ENCODE results near the gene SLC35E4. TPM values are rescaled to one million over a fixed set of nuclear protein-coding genes. Genes with fewer than 3 reads are reported as not detected.
A peak's percentile ranks its signal among the peaks of the same experiment; 100 is the strongest.

The SLC35E4 gene
- total RNA-seq, 1 experiment from 2014 or later, result 5.3 TPM

DNA sequence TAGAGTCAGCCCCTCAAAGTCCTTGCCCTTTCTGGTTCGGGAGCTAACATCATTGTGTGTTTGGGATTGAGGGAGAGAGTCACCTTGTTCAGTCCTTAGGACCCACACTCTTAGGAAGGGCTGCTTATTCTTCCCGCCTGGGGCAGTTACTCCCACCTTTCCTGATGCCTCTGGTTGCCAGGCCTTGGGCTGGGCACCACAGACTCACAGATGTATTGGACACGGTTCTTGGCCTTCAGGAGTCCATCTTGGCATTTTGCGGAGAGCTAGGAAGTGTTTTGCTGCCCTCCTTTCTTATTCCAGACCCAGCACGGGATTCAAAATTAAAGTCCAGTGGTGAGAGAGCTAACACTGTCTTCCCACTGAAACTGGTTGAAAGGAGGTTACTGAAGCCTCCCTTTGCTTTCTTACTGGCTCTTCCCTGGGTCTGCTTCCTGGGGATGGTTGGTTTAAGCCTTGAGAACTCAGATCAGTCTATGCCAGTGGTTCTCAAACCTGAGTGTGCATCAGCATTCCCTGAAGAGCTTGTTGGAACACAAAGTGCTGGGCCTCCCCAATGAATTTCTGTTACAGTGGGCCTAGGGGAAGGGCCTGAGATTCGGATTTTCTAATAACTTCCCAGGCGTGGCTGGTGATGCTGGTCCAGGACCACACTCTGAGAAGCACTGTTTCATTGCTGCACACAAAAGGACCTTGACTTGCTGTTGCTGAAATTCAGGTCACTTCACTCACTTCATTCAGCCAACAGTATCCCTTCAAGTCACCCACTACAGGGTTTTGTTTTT is 60.5 kb downstream of the SLC35E4 start:
- no peaks in the 10 kb centered on the region for H3K9me3 Mint-ChIP-seq
- no peaks in the 10 kb centered on the region for H3K36me3 Mint-ChIP-seq
- H3K4me1 Mint-ChIP-seq, result peaks cover 12% of the 10 kb centered on the region
- DNase-seq (ENCODE audit: low spot score) (no peak), ATAC-seq (no peak)
- peaks cover 27% of the 10 kb centered on the region for H3K27me3 Mint-ChIP-seq (ENCODE audit: low read depth)
- TF ChIP-seq, protein P1, sequence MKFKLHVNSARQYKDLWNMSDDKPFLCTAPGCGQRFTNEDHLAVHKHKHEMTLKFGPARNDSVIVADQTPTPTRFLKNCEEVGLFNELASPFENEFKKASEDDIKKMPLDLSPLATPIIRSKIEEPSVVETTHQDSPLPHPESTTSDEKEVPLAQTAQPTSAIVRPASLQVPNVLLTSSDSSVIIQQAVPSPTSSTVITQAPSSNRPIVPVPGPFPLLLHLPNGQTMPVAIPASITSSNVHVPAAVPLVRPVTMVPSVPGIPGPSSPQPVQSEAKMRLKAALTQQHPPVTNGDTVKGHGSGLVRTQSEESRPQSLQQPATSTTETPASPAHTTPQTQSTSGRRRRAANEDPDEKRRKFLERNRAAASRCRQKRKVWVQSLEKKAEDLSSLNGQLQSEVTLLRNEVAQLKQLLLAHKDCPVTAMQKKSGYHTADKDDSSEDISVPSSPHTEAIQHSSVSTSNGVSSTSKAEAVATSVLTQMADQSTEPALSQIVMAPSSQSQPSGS (CRISPR knock-in tag; IDR thresholded peaks at IDR 0.05; ENCODE audit: borderline replicate concordance, low read depth), result no peak
- TF ChIP-seq MYBL2 (CRISPR knock-in tag; IDR thresholded peaks at IDR 0.05), result no peak
- no peak for TF ChIP-seq TEAD1 (CRISPR knock-in tag; IDR thresholded peaks at IDR 0.05)
- no peak for TF ChIP-seq RELA (CRISPR knock-in tag; IDR thresholded peaks at IDR 0.05; ENCODE audit: borderline replicate concordance)
- TF ChIP-seq ZNF671 (CRISPR knock-in tag; IDR thresholded peaks at IDR 0.05), result no peak
- TF ChIP-seq, protein P2, sequence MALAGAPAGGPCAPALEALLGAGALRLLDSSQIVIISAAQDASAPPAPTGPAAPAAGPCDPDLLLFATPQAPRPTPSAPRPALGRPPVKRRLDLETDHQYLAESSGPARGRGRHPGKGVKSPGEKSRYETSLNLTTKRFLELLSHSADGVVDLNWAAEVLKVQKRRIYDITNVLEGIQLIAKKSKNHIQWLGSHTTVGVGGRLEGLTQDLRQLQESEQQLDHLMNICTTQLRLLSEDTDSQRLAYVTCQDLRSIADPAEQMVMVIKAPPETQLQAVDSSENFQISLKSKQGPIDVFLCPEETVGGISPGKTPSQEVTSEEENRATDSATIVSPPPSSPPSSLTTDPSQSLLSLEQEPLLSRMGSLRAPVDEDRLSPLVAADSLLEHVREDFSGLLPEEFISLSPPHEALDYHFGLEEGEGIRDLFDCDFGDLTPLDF (CRISPR knock-in tag; IDR thresholded peaks at IDR 0.05), result no peak
- no peak for TF ChIP-seq GTF2I (CRISPR knock-in tag; conservative IDR thresholded peaks at IDR 0.05)
- no peak for TF ChIP-seq NFYB (CRISPR knock-in tag; conservative IDR thresholded peaks at IDR 0.05; ENCODE audit: low read depth)
- TF ChIP-seq, protein P3, sequence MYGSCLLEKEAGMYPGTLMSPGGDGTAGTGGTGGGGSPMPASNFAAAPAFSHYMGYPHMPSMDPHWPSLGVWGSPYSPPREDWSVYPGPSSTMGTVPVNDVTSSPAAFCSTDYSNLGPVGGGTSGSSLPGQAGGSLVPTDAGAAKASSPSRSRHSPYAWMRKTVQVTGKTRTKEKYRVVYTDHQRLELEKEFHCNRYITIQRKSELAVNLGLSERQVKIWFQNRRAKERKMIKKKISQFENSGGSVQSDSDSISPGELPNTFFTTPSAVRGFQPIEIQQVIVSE (CRISPR knock-in tag; IDR thresholded peaks at IDR 0.05; ENCODE audit: borderline replicate concordance), result no peak
- TF ChIP-seq, protein P4, sequence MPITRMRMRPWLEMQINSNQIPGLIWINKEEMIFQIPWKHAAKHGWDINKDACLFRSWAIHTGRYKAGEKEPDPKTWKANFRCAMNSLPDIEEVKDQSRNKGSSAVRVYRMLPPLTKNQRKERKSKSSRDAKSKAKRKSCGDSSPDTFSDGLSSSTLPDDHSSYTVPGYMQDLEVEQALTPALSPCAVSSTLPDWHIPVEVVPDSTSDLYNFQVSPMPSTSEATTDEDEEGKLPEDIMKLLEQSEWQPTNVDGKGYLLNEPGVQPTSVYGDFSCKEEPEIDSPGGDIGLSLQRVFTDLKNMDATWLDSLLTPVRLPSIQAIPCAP (CRISPR knock-in tag; IDR thresholded peaks at IDR 0.05), result no peak
- no peak for TF ChIP-seq FOXK1 (CRISPR knock-in tag; IDR thresholded peaks at IDR 0.05)
- no peak for TF ChIP-seq ZNF396 (CRISPR knock-in tag; IDR thresholded peaks at IDR 0.05; ENCODE audit: borderline replicate concordance)
- TF ChIP-seq, protein P5, sequence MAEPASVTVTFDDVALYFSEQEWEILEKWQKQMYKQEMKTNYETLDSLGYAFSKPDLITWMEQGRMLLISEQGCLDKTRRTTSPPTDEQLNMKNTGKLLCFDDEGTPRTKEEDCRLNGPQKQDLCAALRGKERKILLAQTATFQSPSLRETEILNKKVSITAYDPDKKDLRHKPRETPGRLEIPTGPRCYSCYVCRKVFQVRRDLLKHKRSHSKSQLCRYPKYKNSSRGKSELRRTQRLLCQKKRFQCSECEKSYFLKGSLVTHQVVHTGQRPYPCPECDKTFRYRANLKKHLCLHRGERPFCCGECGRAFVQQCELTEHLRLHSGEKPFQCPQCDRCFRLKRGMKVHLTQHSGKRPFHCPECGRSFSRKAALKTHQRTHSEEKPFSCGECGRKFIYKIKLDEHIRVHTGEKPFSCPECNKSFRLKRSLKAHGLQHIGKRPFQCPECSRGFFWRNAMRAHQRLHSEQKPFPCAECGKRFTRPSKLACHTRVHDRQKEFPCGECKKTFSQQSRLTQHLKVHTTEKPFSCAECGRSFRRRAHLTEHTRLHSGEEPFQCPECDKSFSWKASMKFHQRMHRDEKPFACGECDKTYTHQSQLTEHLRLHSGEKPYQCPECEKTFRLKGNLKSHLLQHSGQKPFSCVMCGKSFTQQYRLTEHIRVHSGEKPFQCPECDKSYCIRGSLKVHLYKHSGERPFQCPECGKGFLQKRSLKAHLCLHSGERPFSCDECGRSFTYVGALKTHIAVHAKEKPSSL (CRISPR knock-in tag; conservative IDR thresholded peaks at IDR 0.05), result no peak
- no peak for TF ChIP-seq NR2C2 (CRISPR knock-in tag; IDR thresholded peaks at IDR 0.05)
- TF ChIP-seq, protein P6, sequence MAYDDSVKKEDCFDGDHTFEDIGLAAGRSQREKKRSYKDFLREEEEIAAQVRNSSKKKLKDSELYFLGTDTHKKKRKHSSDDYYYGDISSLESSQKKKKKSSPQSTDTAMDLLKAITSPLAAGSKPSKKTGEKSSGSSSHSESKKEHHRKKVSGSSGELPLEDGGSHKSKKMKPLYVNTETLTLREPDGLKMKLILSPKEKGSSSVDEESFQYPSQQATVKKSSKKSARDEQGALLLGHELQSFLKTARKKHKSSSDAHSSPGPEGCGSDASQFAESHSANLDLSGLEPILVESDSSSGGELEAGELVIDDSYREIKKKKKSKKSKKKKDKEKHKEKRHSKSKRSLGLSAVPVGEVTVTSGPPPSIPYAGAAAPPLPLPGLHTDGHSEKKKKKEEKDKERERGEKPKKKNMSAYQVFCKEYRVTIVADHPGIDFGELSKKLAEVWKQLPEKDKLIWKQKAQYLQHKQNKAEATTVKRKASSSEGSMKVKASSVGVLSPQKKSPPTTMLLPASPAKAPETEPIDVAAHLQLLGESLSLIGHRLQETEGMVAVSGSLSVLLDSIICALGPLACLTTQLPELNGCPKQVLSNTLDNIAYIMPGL (CRISPR knock-in tag; IDR thresholded peaks at IDR 0.05), result no peak
- no peak for TF ChIP-seq SMAD3 (CRISPR knock-in tag; IDR thresholded peaks at IDR 0.05; ENCODE audit: borderline replicate concordance)
- TF ChIP-seq PRRX2 (CRISPR knock-in tag; IDR thresholded peaks at IDR 0.05), result no peak
- ChIA-PET CTCF (interaction anchor here (0.9 to 3.9 kb wide), 5 partner anchors 11 to 83 kb away, joined by 3 to 25 read pairs (median 5); partner anchors contain the start of gene SLC35E4), POLR2A (interaction anchor here (0.6 kb wide), 1 partner anchor 11 kb away, joined by 3 read pairs; no protein-coding TSS in a partner anchor)
- H3K4me3 Mint-ChIP-seq, result peak overlapping the region; percentile 65
- H3K27ac Mint-ChIP-seq, result no peak overlapping the region

Other genes with a start within 250 kb of the SLC35E4 start
- 25.4 to 28.6 TPM (median 27.6 TPM) in 3 replicates for gene RNF215, start 248.4 kb upstream of the SLC35E4 start, total RNA-seq (2021)
- gene SEC14L2, start 238.8 kb upstream of the SLC35E4 start, total RNA-seq (2021), result 2.4 to 3.9 TPM (median 3.9 TPM) in 3 replicates
- gene MTFP1, start 210.0 kb upstream of the SLC35E4 start, total RNA-seq (2021), result 75.0 to 78.7 TPM (median 75.5 TPM) in 3 replicates
- gene SEC14L3, start 163.8 kb upstream of the SLC35E4 start, total RNA-seq (2021), result not detected in 3 replicates
- 1.9 to 2.9 TPM (median 2.8 TPM) in 3 replicates for gene SEC14L4, start 130.1 kb upstream of the SLC35E4 start, total RNA-seq (2021)
- 1.6 to 2.0 TPM (median 1.7 TPM) in 3 replicates for gene SEC14L6, start 89.0 kb upstream of the SLC35E4 start, total RNA-seq (2021)
- 11.0 to 11.6 TPM (median 11.2 TPM) in 3 replicates for gene GAL3ST1, start 61.1 kb upstream of the SLC35E4 start, total RNA-seq (2021)
- gene PES1, start 43.9 kb upstream of the SLC35E4 start, total RNA-seq (2021), result 108 to 128 TPM (median 109 TPM) in 3 replicates
- gene TCN2, start 28.6 kb upstream of the SLC35E4 start, total RNA-seq (2021), result 34.7 to 39.0 TPM (median 36.7 TPM) in 3 replicates
- gene DUSP18, start 32.1 kb downstream of the SLC35E4 start, total RNA-seq (2021), result 4.2 to 4.4 TPM (median 4.3 TPM) in 3 replicates
- 4.1 to 4.4 TPM (median 4.1 TPM) in 3 replicates for gene OSBP2, start 59.1 kb downstream of the SLC35E4 start, total RNA-seq (2021)

All from WTC11 (cell line).